LNCaP clone FGC (cell line): ENCODE results near the gene BAIAP2L2.

ENCODE experiments used
- DNase-seq: peaks from one replicate; pipeline ENCODE4 v3.0.0-alpha.2; 2011; ENCODE audit warnings: low read depth
- H3K4me3 ChIP-seq: 2 replicates; pipeline ENCODE4 v1.5.1; 2011; ENCODE audit warnings: mild to moderate bottlenecking, low read depth, low read length, control low read depth
- CTCF ChIP-seq: IDR thresholded peaks from 2 replicates; pipeline ENCODE4 v1.5.1; 2012; ENCODE audit warnings: mild to moderate bottlenecking; ENCODE audit not compliant: control insufficient read depth, insufficient read depth; ENCODE audit errors: extremely low read depth

BAIAP2L2 gene

GRCh38 chr22:38065539-38065938 is 44.9 kb downstream of the BAIAP2L2 start:
- H3K4me3 ChIP-seq, result no peak overlapping the region
- TF ChIP-seq CTCF, result no peak
- DNase-seq, result no peak

- no peak for DNase-seq
- H3K4me3 ChIP-seq, result no peak overlapping the region
- TF ChIP-seq CTCF, result no peak
Observed at GRCh38 chr22:38062791-38063190, 47.7 kb downstream of the BAIAP2L2 start.

DNA sequence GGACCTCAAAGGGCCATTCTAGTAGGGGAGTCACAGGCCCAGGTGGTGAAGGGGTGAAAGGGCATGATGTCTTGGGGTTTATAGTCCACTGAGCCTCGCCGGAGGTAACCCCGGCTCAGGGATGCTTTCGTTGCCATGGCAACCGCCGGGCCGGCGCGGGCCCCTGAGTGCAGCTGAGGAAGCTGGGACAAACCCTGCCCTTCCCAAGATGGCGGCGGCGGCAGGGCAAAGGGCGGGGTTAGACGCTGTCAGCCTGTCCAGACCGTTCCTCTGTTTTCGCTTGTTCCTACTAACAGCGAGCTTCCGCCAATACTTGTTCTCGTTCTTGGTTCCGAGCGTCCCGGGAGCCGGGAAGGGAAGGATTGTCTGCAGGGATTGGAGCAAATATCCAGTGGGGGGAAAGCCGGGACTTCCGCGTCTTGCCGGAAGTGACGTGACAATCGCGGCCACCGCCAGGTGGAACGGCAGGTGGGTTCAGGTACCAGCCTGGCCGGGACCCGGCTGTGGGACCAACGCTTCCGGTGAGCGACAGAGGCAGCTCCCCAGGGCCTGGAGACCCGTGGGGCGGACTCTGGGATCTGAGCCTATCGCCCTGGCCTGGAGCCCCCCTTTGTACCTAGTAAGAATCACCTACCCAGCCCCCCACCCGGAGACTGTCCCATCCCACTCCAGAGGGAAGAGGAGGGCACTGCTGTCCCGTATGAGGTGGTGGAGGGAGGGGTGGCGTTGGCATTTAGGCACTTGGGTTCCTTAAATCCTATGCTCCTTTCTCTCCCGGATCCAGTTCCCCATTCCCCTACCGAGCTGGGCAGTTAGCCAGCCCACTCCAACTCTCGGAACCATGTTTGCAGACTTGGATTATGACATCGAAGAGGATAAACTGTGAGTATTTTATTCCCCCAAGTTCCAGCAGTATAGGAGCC is 53.3 kb downstream of the BAIAP2L2 start, which contains the start of gene PICK1:
PICK1 (plus strand) TSS at position 436 of the 923 bp plus-strand sequence; CDS start at position 842, 406 bp downstream.
- TF ChIP-seq CTCF, result no peak
- peak within 1 kb of the TSS; percentile 67 for H3K4me3 ChIP-seq
- DNase-seq, result peak; percentile 95

GRCh38 chr22:38051900-38052862 is 58.3 kb downstream of the BAIAP2L2 start:
- peak; percentile 86 for TF ChIP-seq CTCF
- H3K4me3 ChIP-seq, result no peak overlapping the region
- DNase-seq, result peak; percentile 44

GRCh38 chr22:38051261-38051660 is 59.2 kb downstream of the BAIAP2L2 start:
- H3K4me3 ChIP-seq, result no peak overlapping the region
- TF ChIP-seq CTCF, result no peak
- no peak for DNase-seq

DNA sequence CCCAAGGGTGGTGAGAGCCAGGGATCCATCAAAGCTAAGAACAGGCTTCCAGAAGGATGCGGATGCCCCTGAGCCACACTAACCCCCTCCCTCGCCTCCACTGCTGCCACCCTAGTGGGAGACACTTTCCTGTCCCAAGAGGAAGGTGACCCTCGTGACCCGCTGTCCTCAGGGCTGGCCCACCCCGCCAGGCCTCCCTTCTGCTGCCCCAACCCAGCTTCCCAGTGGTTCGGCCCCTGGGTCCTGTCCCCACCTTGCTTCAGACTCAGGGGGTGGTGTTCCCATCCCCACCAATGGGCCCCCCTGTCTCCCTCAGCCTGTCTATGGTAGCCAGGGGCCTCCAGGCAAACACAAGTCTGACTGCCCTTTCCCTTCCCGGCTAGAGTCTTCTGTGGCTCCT is 59.8 kb downstream of the BAIAP2L2 start:
- no peak for DNase-seq
- no peak overlapping the region for H3K4me3 ChIP-seq
- TF ChIP-seq CTCF, result no peak
